IMR-90 (cell line): ENCODE measurements around the gene NR6A1. TPM values are rescaled to one million over a fixed set of nuclear protein-coding genes. Genes with fewer than 3 reads are reported as not detected.

Experiments used
- ATAC-seq: fragments of 200-7000 bp; cut with Tn5 transposase; 2 replicates; pipeline ENCODE4 v1.9.1; 2020; ENCODE audit warnings: low read depth, mild to moderate bottlenecking, moderate library complexity
- BruUV-seq: library from RNA; stranded (reverse); fragments of 400-500 nt; replicated peaks from 2 replicates; lab custom pipeline; 2021; lab: Mats Ljungman, UMichigan
- CTCF ChIA-PET: fragments of 300-600 bp; formaldehyde crosslinking; extraction: SDS; loops from one replicate; lab custom pipeline; 2021; ENCODE audit warnings: antibody characterized with exemption; lab: Yijun Ruan, JAX
- POLR2A ChIA-PET: fragments of 300-600 bp; sonication (Branson Sonifier 250); formaldehyde crosslinking; loops from one replicate; lab custom pipeline; 2022; ENCODE audit warnings: antibody characterized with exemption; ENCODE audit not compliant: unreplicated experiment; lab: Charles Lee
- DNase-seq: peaks from one replicate; pipeline ENCODE4 v3.0.0; 2013
- H2AFZ ChIP-seq: replicated peaks from 2 replicates; pipeline ENCODE3; 2013; ENCODE audit warnings: low read length, mild to moderate bottlenecking; ENCODE audit not compliant: poor library complexity
- H2AK5ac ChIP-seq: 2 replicates; pipeline ENCODE4 v1.6.1; 2013; ENCODE audit warnings: low read depth, low read length, inconsistent platforms
- H2AK9ac ChIP-seq: replicated peaks from 2 replicates; pipeline ENCODE3; 2013; ENCODE audit warnings: mild to moderate bottlenecking, low read depth, low read length, moderate library complexity; ENCODE audit not compliant: poor library complexity
- H2BK120ac ChIP-seq: 2 replicates; pipeline ENCODE4 v1.6.1; 2013; ENCODE audit warnings: low read depth, low read length, inconsistent platforms
- H2BK15ac ChIP-seq: 3 replicates; pipeline ENCODE4 v1.6.1; 2013; ENCODE audit warnings: low read depth, low read length, inconsistent platforms
- H2BK20ac ChIP-seq: 2 replicates; pipeline ENCODE4 v1.6.1; 2013; ENCODE audit warnings: low read depth, mild to moderate bottlenecking, inconsistent platforms, low read length, moderate library complexity
- H2BK5ac ChIP-seq: 2 replicates; pipeline ENCODE4 v1.6.1; 2013; ENCODE audit warnings: mild to moderate bottlenecking, low read depth, low read length, inconsistent platforms; ENCODE audit not compliant: poor library complexity, severe bottlenecking
- H3K14ac ChIP-seq: replicated peaks from 2 replicates; pipeline ENCODE4 v1.6.1; 2013; ENCODE audit warnings: low read depth, low read length, inconsistent platforms
- H3K18ac ChIP-seq: 2 replicates; pipeline ENCODE4 v1.6.1; 2013; ENCODE audit warnings: low read depth, low read length, control low read depth
- H3K23ac ChIP-seq: 2 replicates; pipeline ENCODE4 v1.6.1; 2013; ENCODE audit warnings: low read depth, low read length, inconsistent platforms
- H3K27ac ChIP-seq: 2 replicates; pipeline ENCODE4 v1.5.1; 2013; ENCODE audit warnings: mild to moderate bottlenecking, control low read depth, low read length; ENCODE audit not compliant: insufficient read depth
- H3K27me3 ChIP-seq: 2 replicates; pipeline ENCODE4 v1.6.1; 2013; ENCODE audit warnings: low read length; ENCODE audit not compliant: control insufficient read depth, insufficient read depth
- H3K36me3 ChIP-seq: 2 replicates; pipeline ENCODE4 v1.6.1; 2013; ENCODE audit warnings: low read length, mixed read lengths; ENCODE audit not compliant: control insufficient read depth, insufficient read depth
- H3K4ac ChIP-seq: 2 replicates; pipeline ENCODE4 v1.6.1; 2013; ENCODE audit warnings: low read depth, low read length, inconsistent platforms
- H3K4me1 ChIP-seq: 2 replicates; pipeline ENCODE4 v1.6.1; 2013; ENCODE audit warnings: low read length, mixed read lengths; ENCODE audit not compliant: control insufficient read depth, insufficient read depth
- H3K4me2 ChIP-seq: 2 replicates; pipeline ENCODE4 v1.6.1; 2013; ENCODE audit warnings: low read depth, mild to moderate bottlenecking, control low read depth, low read length, moderate library complexity
- H3K4me3 ChIP-seq: 2 replicates; pipeline ENCODE4 v1.5.1; 2013; ENCODE audit warnings: low read depth, mild to moderate bottlenecking, control low read depth, low read length, moderate library complexity; ENCODE audit not compliant: insufficient read depth
- H3K56ac ChIP-seq: 2 replicates; pipeline ENCODE4 v1.6.1; 2013; ENCODE audit warnings: low read length, inconsistent platforms; ENCODE audit not compliant: insufficient read depth; ENCODE audit errors: extremely low read depth
- H3K79me1 ChIP-seq, 2 experiments: 2 replicates each; pipeline ENCODE4 v1.6.1; 2013; ENCODE audit warnings: low read length in 2 of 2, inconsistent platforms in 1 of 2, low read depth in 1 of 2
- H3K9ac ChIP-seq: 2 replicates; pipeline ENCODE4 v1.6.1; 2013; ENCODE audit warnings: low read depth, low read length, control low read depth
- H3K9me1 ChIP-seq: 2 replicates; pipeline ENCODE4 v1.6.1; 2013; ENCODE audit warnings: low read length, inconsistent platforms; ENCODE audit not compliant: insufficient read depth
- H3K9me3 ChIP-seq: 2 replicates; pipeline ENCODE4 v1.6.1; 2013; ENCODE audit warnings: low read length; ENCODE audit not compliant: control insufficient read depth, insufficient read depth
- H4K20me1 ChIP-seq: 2 replicates; pipeline ENCODE4 v1.6.1; 2013; ENCODE audit warnings: low read length, inconsistent platforms; ENCODE audit not compliant: insufficient read depth
- H4K5ac ChIP-seq: 2 replicates; pipeline ENCODE4 v1.6.1; 2013; ENCODE audit warnings: mild to moderate bottlenecking, low read depth, low read length, control low read depth
- H4K8ac ChIP-seq, 2 experiments: 2 replicates each; pipeline ENCODE4 v1.6.1; 2013; ENCODE audit warnings: low read depth in 2 of 2, low read length in 2 of 2, control low read depth in 1 of 2, inconsistent platforms in 1 of 2
- H4K91ac ChIP-seq: 2 replicates; pipeline ENCODE4 v1.6.1; 2013; ENCODE audit warnings: low read depth, low read length, inconsistent platforms; ENCODE audit not compliant: insufficient read depth
- CEBPB ChIP-seq: IDR thresholded peaks from 2 replicates; pipeline ENCODE4 v1.6.1; 2012; ENCODE audit warnings: low read depth, low read length, improper control_type of control experiment
- CHD1 ChIP-seq: IDR thresholded peaks from 2 replicates; pipeline ENCODE4 v1.6.1; 2012; ENCODE audit warnings: low read depth, low read length, improper control_type of control experiment
- ELK1 ChIP-seq: fragments of 150-350 bp; IDR thresholded peaks from 2 replicates; pipeline ENCODE4 v1.6.1; 2016; ENCODE audit warnings: low read depth, mild to moderate bottlenecking, low read length, moderate library complexity, borderline replicate concordance
- FOS ChIP-seq: fragments of 150-350 bp; IDR thresholded peaks from 2 replicates; pipeline ENCODE4 v1.6.1; 2016; ENCODE audit warnings: low read depth, low read length
- MAZ ChIP-seq: IDR thresholded peaks from 2 replicates; pipeline ENCODE4 v1.6.1; 2012; ENCODE audit warnings: low read depth, mild to moderate bottlenecking, low read length, improper control_type of control experiment, moderate library complexity, borderline replicate concordance
- NFE2L2 ChIP-seq: fragments of 150-350 bp; IDR thresholded peaks from 2 replicates; pipeline ENCODE4 v1.6.1; 2016; ENCODE audit warnings: low read depth, mild to moderate bottlenecking, low read length
- POLR2A ChIP-seq: IDR thresholded peaks from 2 replicates; pipeline ENCODE4 v1.6.1; 2012; ENCODE audit warnings: mild to moderate bottlenecking, low read depth, low read length
- RFX5 ChIP-seq: IDR thresholded peaks from 2 replicates; pipeline ENCODE4 v1.8.0; 2012; ENCODE audit warnings: low read depth, mild to moderate bottlenecking, low read length, moderate library complexity
- SMC3 ChIP-seq: fragments of 150-350 bp; IDR thresholded peaks from 2 replicates; pipeline ENCODE4 v1.6.1; 2016; ENCODE audit warnings: low read depth, mild to moderate bottlenecking, antibody characterized with exemption, low read length, moderate library complexity
- WGBS, 2 experiments: methylation state at CpG; one replicate each; pipeline versions ENCODE4 v1.1.5 to v1.1.7; 2013; ENCODE audit warnings: missing lambda C conversion rate in 2 of 2; ENCODE audit not compliant: insufficient read length in 1 of 2; ENCODE audit errors: extremely low coverage in 2 of 2; 5-methylcytosine and 5-hydroxymethylcytosine counted together
- dilution Hi-C: fragments of 300-500 bp; cut with HindIII; formaldehyde crosslinking; loops from one replicate; pipeline ENCODE4 v1.14.3; 2018; ENCODE audit warnings: low sequenced_read_pairs; ENCODE audit not compliant: unreplicated experiment
- in situ Hi-C: fragments of 300-500 bp; cut with MboI; formaldehyde crosslinking; loops from 3 replicates; pipeline ENCODE4 v1.14.3; 2019; ENCODE audit warnings: low sequenced_read_pairs, inconsistent platforms, mixed read lengths
- intact Hi-C: fragments of 100-400 bp; cut with micrococcal nuclease; formaldehyde crosslinking; loops from 2 replicates; pipeline ENCODE4 v1.10.0; 2022
- polyA plus RNA-seq, 3 experiments: library from polyadenylated mRNA; depleted of rRNA; stranded (reverse); fragments of >200 nt; gene quantifications; 2 replicates each; pipeline ENCODE4 v1.2.3, GENCODE V29; 2012; ENCODE audit warnings: low replicate concordance in 1 of 3
- total RNA-seq: library from RNA; depleted of rRNA; stranded (reverse); fragments of >200 nt; gene quantifications from 2 replicates; pipeline ENCODE4 v1.2.3, GENCODE V29; 2012
- TF ChIP-seq, protein P1 (sequence below): conservative IDR thresholded peaks from 2 replicates; pipeline ENCODE4 v1.5.1; 2012; ENCODE audit warnings: mild to moderate bottlenecking, low read depth, low read length, improper control_type of control experiment
- TF ChIP-seq, protein P2 (sequence below): fragments of 150-350 bp; IDR thresholded peaks from 2 replicates; pipeline ENCODE4 v1.6.1; 2017; ENCODE audit warnings: mild to moderate bottlenecking, antibody characterized with exemption, low read length, low read depth

The NR6A1 gene
- total and polyA plus RNA-seq, 2 of the 4 experiments (the other 2 are of a cell fraction) = 0.14 to 0.36 TPM

- TF ChIP-seq, protein P1, sequence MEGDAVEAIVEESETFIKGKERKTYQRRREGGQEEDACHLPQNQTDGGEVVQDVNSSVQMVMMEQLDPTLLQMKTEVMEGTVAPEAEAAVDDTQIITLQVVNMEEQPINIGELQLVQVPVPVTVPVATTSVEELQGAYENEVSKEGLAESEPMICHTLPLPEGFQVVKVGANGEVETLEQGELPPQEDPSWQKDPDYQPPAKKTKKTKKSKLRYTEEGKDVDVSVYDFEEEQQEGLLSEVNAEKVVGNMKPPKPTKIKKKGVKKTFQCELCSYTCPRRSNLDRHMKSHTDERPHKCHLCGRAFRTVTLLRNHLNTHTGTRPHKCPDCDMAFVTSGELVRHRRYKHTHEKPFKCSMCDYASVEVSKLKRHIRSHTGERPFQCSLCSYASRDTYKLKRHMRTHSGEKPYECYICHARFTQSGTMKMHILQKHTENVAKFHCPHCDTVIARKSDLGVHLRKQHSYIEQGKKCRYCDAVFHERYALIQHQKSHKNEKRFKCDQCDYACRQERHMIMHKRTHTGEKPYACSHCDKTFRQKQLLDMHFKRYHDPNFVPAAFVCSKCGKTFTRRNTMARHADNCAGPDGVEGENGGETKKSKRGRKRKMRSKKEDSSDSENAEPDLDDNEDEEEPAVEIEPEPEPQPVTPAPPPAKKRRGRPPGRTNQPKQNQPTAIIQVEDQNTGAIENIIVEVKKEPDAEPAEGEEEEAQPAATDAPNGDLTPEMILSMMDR = no peak
- no peak for TF ChIP-seq POLR2A
Observed at GRCh38 chr9:124707666-124708065, 63.4 kb downstream of the NR6A1 start (continued).

DNA sequence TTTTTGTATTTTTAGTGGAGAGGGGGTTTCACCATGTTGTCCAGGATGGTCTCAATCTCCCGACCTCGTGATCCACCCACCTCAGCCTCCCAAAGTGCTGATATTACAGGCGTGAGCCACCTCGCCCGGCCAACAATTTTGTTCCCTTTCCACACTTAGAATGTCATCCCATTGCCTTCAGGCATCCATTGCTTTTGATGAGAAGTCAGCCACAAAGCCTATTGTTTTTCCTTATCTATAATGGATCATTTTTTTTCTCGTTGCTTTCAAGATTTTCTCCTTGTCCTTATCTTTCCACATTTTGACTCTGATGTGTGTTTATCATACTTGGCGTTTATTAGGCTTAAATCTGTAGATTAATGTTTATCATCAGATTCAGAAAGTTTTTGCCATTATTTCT lies 64.4 kb downstream of the NR6A1 start:
- Histone ChIP-seq H3K23ac (no peak overlapping the region), H3K9me3 (no peaks in the 10 kb centered on the region), H2BK20ac (no peak overlapping the region), H4K5ac (no peak overlapping the region; the same call in 1 of the 2 replicates), H3K14ac (no peak overlapping the region), H3K27me3 (no peaks in the 10 kb centered on the region), H3K4me2 (no peak overlapping the region), H2AK9ac (no peak overlapping the region), H3K79me1 (peaks cover 3 to 23% of the 10 kb centered on the region in 2 experiments; a peak in 2 of 4 replicates), H3K36me3 (peaks cover 9% of the 10 kb centered on the region), H4K91ac (no peak overlapping the region), H3K18ac (no peak overlapping the region), H3K4ac (no peak overlapping the region), H2AFZ (no peak overlapping the region), H3K4me3 (no peak overlapping the region), H4K8ac (no peak overlapping the region), H3K4me1 (peaks cover 14% of the 10 kb centered on the region), H4K20me1 (no peaks in the 10 kb centered on the region), H2AK5ac (no peak overlapping the region), H3K27ac (no peak overlapping the region), H3K56ac (no peak overlapping the region), H3K9ac (no peak overlapping the region), H2BK5ac (peak overlapping the region; percentile 94), H2BK15ac (no peak overlapping the region), H3K9me1 (peaks cover 11% of the 10 kb centered on the region), H2BK120ac (no peak overlapping the region)
- in situ Hi-C loops (loop anchor here (25.0 kb wide), 1 partner anchor 294 kb away; the partner anchor contains the start of gene PSMB7), intact Hi-C loops (no loop called here), dilution Hi-C loops (no loop called here)
- DNase-seq (no peak), ATAC-seq (no peak)
- POLR2A ChIA-PET = no interaction called here
- CTCF ChIA-PET = no interaction called here
- whole genome bisulfite sequencing, 2 experiments = no CpG with 5 or more reads among the region's 7 CpGs
- no TSS peak for BruUV-seq
- TF ChIP-seq ELK1 (no peak), CHD1 (no peak), NFE2L2 (no peak), SMC3 (no peak), FOS (no peak), CEBPB (no peak), MAZ (no peak), RFX5 (no peak), POLR2A (no peak)
- TF ChIP-seq, protein P1 = no peak
- TF ChIP-seq, protein P2, sequence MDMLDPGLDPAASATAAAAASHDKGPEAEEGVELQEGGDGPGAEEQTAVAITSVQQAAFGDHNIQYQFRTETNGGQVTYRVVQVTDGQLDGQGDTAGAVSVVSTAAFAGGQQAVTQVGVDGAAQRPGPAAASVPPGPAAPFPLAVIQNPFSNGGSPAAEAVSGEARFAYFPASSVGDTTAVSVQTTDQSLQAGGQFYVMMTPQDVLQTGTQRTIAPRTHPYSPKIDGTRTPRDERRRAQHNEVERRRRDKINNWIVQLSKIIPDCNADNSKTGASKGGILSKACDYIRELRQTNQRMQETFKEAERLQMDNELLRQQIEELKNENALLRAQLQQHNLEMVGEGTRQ = no peak
